Choroid plexus epithelial cell (primary cell): ENCODE results near the gene JPH3.

Experiments
- DNase-seq: peaks from one replicate; pipeline ENCODE4 v3.0.0-alpha.2; 2010; ENCODE audit warnings: low read depth
- H3K4me3 ChIP-seq: 2 replicates; pipeline ENCODE4 v1.5.1; 2011; ENCODE audit warnings: low read depth, mild to moderate bottlenecking, control low read depth, low read length, moderate library complexity
- CTCF ChIP-seq: conservative IDR thresholded peaks from 2 replicates; pipeline ENCODE4 v1.5.1; 2011; ENCODE audit warnings: low read depth, mild to moderate bottlenecking, control low read depth, inconsistent platforms, low read length, moderate library complexity

JPH3 gene

GRCh38 chr16:87564524-87564778 is 37.9 kb upstream of the JPH3 start:
- TF ChIP-seq CTCF: no peak
- no peak for DNase-seq
- H3K4me3 ChIP-seq: no peak overlapping the region

GRCh38 chr16:87569601-87570571 is 32.4 kb upstream of the JPH3 start:
- TF ChIP-seq CTCF: no peak
- no peak for DNase-seq
- no peak overlapping the region for H3K4me3 ChIP-seq

GRCh38 chr16:87570572-87570937 is 31.8 kb upstream of the JPH3 start:
- TF ChIP-seq CTCF: no peak
- DNase-seq: no peak
- no peak overlapping the region for H3K4me3 ChIP-seq

- peak; percentile 75 for TF ChIP-seq CTCF
- H3K4me3 ChIP-seq: no peak overlapping the region
- peak; percentile 65 for DNase-seq
Measured at GRCh38 chr16:87570938-87571867, 31.1 kb upstream of the JPH3 start.

- DNase-seq: no peak
- no peak overlapping the region for H3K4me3 ChIP-seq
- TF ChIP-seq CTCF: no peak
Measured at GRCh38 chr16:87571868-87572244, 30.5 kb upstream of the JPH3 start.

- DNase-seq: no peak
- H3K4me3 ChIP-seq: no peak overlapping the region
- no peak for TF ChIP-seq CTCF
Measured at GRCh38 chr16:87572959-87573358, 29.3 kb upstream of the JPH3 start.
